Breast epithelium (tissue), 3 donors: ENCODE data around the gene PIP5K1A.

Experiments used
- CTCF ChIP-seq, 3 donors: fragments of 450-650 bp; IDR thresholded peaks; one replicate each; pipeline ENCODE4 v1.5.1; 2016 to 2017; ENCODE audit warnings: antibody characterized with exemption in 3 of 3, mild to moderate bottlenecking in 3 of 3, moderate library complexity in 3 of 3
- POLR2A ChIP-seq: fragments of 450-650 bp; IDR thresholded peaks from one replicate; pipeline ENCODE4 v1.6.1; 2016; ENCODE audit warnings: antibody characterized with exemption, mild to moderate bottlenecking, moderate library complexity

GRCh38 chr1:151235235-151235634 lies 36.9 kb downstream of the PIP5K1A start:
- TF ChIP-seq POLR2A (no peak), CTCF (IDR thresholded peaks at IDR 0.05) (no peak)
